Measurements from ENCODE around the gene CTH. TPM values are rescaled to one million over a fixed set of nuclear protein-coding genes. Genes with fewer than 3 reads are reported as not detected.

Gene CTH
- total RNA-seq, 4 donors from 2014 or later, result 14.7 to 22.2 (median 15.4) TPM

Small RNAs within 50 kb of the gene (small RNA-seq; reads per million reads assigned to genes)
- gene RF00017, result not detected

Other genes starting within 250 kb of the CTH start
- gene LRRC40, start 205.7 kb upstream of the CTH start, total RNA-seq, result 10 to 100 TPM; 13.2 to 21.9 (median 17.0) TPM
- gene SRSF11, start 189.9 kb upstream of the CTH start, total RNA-seq, result 100 to 1,000 TPM; 139 to 325 (median 258) TPM
- gene ANKRD13C, start 56.5 kb upstream of the CTH start, total RNA-seq, result 10 to 100 TPM; 26.5 to 37.2 (median 29.6) TPM